Measurements from ENCODE around the gene ANKRD6. TPM values are rescaled to one million over a fixed set of nuclear protein-coding genes. Genes with fewer than 3 reads are reported as not detected.

ANKRD6 gene
- total RNA-seq, 1 experiment from 2014 or later = 1.8 TPM

GRCh38 chr6:89464295-89464694 lies 31.3 kb downstream of the ANKRD6 start:
- no peak for DNase-seq (ENCODE audit: extremely low read depth, low read depth)

GRCh38 chr6:89467437-89467836 lies 34.5 kb downstream of the ANKRD6 start:
- DNase-seq (ENCODE audit: extremely low read depth, low read depth) = no peak

GRCh38 chr6:89468998-89469397 lies 36.0 kb downstream of the ANKRD6 start:
- DNase-seq (ENCODE audit: extremely low read depth, low read depth) = no peak

- no peak for DNase-seq (ENCODE audit: extremely low read depth, low read depth)
Observed at GRCh38 chr6:89471287-89471867, 38.4 kb downstream of the ANKRD6 start.

GRCh38 chr6:89475101-89475500 lies 42.1 kb downstream of the ANKRD6 start:
- DNase-seq (ENCODE audit: extremely low read depth, low read depth) = no peak

- DNase-seq (ENCODE audit: extremely low read depth, low read depth) = no peak
Observed at GRCh38 chr6:89475634-89476033, 42.7 kb downstream of the ANKRD6 start.

GRCh38 chr6:89479897-89480296 lies 46.9 kb downstream of the ANKRD6 start:
- no peak for DNase-seq (ENCODE audit: extremely low read depth, low read depth)

- no peak for DNase-seq (ENCODE audit: extremely low read depth, low read depth)
Observed at GRCh38 chr6:89481695-89482094, 48.7 kb downstream of the ANKRD6 start.

GRCh38 chr6:89482126-89482525 lies 49.2 kb downstream of the ANKRD6 start:
- no peak for DNase-seq (ENCODE audit: extremely low read depth, low read depth)

- peak; percentile 18 for DNase-seq (ENCODE audit: extremely low read depth, low read depth)
Observed at GRCh38 chr6:89483111-89483720, 50.3 kb downstream of the ANKRD6 start.

GRCh38 chr6:89485320-89485719 lies 52.4 kb downstream of the ANKRD6 start:
- no peak for DNase-seq (ENCODE audit: extremely low read depth, low read depth)

- DNase-seq (ENCODE audit: extremely low read depth, low read depth) = no peak
Observed at GRCh38 chr6:89487864-89488263, 54.9 kb downstream of the ANKRD6 start.

- no peak for DNase-seq (ENCODE audit: extremely low read depth, low read depth)
Observed at GRCh38 chr6:89488438-89488837, 55.5 kb downstream of the ANKRD6 start.

- no peak for DNase-seq (ENCODE audit: extremely low read depth, low read depth)
Observed at GRCh38 chr6:89489078-89489477, 56.1 kb downstream of the ANKRD6 start.

- no peak for DNase-seq (ENCODE audit: extremely low read depth, low read depth)
Observed at GRCh38 chr6:89492025-89492640, 59.2 kb downstream of the ANKRD6 start.

- DNase-seq (ENCODE audit: extremely low read depth, low read depth) = no peak
Observed at GRCh38 chr6:89494131-89494793, 61.3 kb downstream of the ANKRD6 start.

GRCh38 chr6:89495961-89496535 lies 63.1 kb downstream of the ANKRD6 start:
- DNase-seq (ENCODE audit: extremely low read depth, low read depth) = no peak

GRCh38 chr6:89500611-89501010 lies 67.7 kb downstream of the ANKRD6 start:
- no peak for DNase-seq (ENCODE audit: extremely low read depth, low read depth)

GRCh38 chr6:89501222-89501621 lies 68.3 kb downstream of the ANKRD6 start:
- no peak for DNase-seq (ENCODE audit: extremely low read depth, low read depth)

- DNase-seq (ENCODE audit: extremely low read depth, low read depth) = no peak
Observed at GRCh38 chr6:89501753-89502152, 68.8 kb downstream of the ANKRD6 start.

- no peak for DNase-seq (ENCODE audit: extremely low read depth, low read depth)
Observed at GRCh38 chr6:89503641-89504040, 70.7 kb downstream of the ANKRD6 start.

Measured in NCI-H460 (cell line).